AG04450 (cell line): ENCODE results near the gene ACTR2. TPM values are rescaled to one million over a fixed set of nuclear protein-coding genes. Genes with fewer than 3 reads are reported as not detected.

Experiments
- CTCF ChIA-PET: fragments of 300-600, 350-600 bp; formaldehyde crosslinking; extraction: SDS; loops from one replicate; lab custom pipeline; 2022; ENCODE audit warnings: antibody characterized with exemption, inconsistent platforms; lab: Charles Lee
- POLR2A ChIA-PET: fragments of 350-600 bp; formaldehyde crosslinking; extraction: SDS; loops from one replicate; lab custom pipeline; 2021; ENCODE audit warnings: antibody characterized with exemption, inconsistent platforms; lab: Yijun Ruan, JAX
- DNase-seq: peaks from one replicate; pipeline ENCODE4 v3.0.0-alpha.2; 2011; ENCODE audit warnings: low read depth, low spot score
- H3K27ac ChIP-seq: one replicate; pipeline ENCODE4 v1.5.1; 2012; ENCODE audit warnings: low read depth, low read length, control low read depth
- H3K27me3 ChIP-seq: one replicate; pipeline ENCODE4 v1.6.0; 2012; ENCODE audit warnings: low read length; ENCODE audit not compliant: control insufficient read depth, insufficient read depth
- H3K4me3 ChIP-seq: 2 replicates; pipeline ENCODE4 v1.5.1; 2011; ENCODE audit warnings: mild to moderate bottlenecking, low read depth, low read length, control low read depth
- H3K9me3 ChIP-seq: 2 replicates; pipeline ENCODE4 v1.5.1; 2012; ENCODE audit warnings: low read length; ENCODE audit not compliant: control insufficient read depth, insufficient read depth
- polyA plus RNA-seq: library from polyadenylated mRNA; depleted of rRNA; stranded (reverse); fragments of >200 nt; gene quantifications from 2 replicates; pipeline ENCODE4 v1.2.3, GENCODE V29; 2011
- TF ChIP-seq, protein P1 (sequence below): IDR thresholded peaks from 2 replicates; pipeline ENCODE4 v1.5.1; 2011; ENCODE audit warnings: low read depth, low read length, control low read depth, inconsistent platforms

ACTR2 gene
- polyA plus RNA-seq, 1 experiment, result 240 TPM

DNA sequence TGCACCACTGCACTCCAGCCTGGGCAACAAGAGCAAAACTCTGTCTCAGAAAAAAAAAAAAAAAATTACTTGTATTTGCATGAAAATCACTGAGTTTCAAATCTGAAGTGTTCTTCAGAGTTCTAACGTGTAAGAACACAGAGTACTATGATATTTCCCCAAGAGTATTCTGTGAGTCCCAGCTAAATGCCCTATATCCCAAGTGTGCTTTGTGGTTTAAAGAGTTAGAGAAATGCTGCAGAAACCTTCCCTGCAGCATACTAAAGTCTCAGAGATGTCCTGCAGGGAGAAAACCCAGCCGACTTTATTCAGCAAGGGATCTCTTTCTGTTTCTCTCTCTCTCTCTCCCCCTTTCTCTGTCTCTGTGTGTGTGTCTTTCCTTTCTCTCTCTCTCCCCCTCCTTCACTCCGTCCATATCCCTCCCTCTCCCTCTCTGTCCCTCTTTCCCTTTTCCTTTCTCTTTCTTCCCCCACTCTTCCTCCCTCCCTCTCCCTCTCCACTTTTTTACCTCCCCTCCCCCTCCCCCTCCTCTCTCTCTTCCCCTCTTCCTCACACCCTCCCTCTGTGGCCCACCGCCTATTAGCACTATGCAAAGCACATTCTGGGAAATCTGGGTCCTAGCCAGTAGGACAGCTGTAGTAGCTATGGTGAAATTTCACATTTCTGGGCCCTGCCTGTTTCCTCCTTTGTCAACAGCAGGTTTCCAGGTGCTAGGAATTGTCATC, 54.2 kb downstream of the ACTR2 start:
- H3K27ac ChIP-seq, result no peak overlapping the region
- DNase-seq, result no peak
- no peaks in the 10 kb centered on the region for H3K9me3 ChIP-seq
- H3K27me3 ChIP-seq, result no peaks in the 10 kb centered on the region
- CTCF ChIA-PET, result interaction anchor here (0.6 to 1.1 kb wide), 2 partner anchors 272 to 285 kb away, joined by 3 to 4 read pairs; no protein-coding TSS in a partner anchor
- TF ChIP-seq, protein P1, sequence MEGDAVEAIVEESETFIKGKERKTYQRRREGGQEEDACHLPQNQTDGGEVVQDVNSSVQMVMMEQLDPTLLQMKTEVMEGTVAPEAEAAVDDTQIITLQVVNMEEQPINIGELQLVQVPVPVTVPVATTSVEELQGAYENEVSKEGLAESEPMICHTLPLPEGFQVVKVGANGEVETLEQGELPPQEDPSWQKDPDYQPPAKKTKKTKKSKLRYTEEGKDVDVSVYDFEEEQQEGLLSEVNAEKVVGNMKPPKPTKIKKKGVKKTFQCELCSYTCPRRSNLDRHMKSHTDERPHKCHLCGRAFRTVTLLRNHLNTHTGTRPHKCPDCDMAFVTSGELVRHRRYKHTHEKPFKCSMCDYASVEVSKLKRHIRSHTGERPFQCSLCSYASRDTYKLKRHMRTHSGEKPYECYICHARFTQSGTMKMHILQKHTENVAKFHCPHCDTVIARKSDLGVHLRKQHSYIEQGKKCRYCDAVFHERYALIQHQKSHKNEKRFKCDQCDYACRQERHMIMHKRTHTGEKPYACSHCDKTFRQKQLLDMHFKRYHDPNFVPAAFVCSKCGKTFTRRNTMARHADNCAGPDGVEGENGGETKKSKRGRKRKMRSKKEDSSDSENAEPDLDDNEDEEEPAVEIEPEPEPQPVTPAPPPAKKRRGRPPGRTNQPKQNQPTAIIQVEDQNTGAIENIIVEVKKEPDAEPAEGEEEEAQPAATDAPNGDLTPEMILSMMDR, result no peak
- H3K4me3 ChIP-seq, result no peak overlapping the region
- POLR2A ChIA-PET, result interaction anchor here (0.5 kb wide), 1 partner anchor 40 kb away, joined by 8 read pairs; no protein-coding TSS in a partner anchor

DNA sequence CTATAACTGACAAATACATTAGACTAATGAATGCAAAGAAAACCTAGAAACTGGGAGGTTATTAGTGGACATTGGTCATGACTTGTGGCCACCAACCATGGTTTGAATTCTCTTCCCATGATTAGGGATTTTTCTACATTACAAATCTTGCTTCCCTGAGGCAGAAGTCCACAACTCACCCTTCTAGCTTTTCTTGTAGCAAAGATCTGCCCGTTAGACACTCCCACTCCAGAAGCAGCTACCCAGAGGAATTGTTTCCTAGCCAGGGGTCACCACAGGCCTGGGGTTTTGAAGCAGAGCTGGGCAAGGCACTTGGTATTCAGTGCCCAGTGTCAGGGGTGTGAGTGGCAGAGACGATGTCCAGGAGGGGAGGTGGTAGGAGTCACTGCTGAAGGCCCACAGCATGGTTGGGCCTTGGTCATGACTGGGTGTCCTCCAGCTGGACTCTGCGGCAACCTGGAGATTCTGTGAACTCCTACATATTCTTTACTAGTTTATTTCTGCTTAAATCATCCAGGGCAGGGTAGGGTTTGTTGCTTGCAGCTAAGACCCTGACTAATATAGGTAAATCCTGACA, 54.9 kb downstream of the ACTR2 start:
- ChIA-PET POLR2A (interaction anchor here (0.5 kb wide), 1 partner anchor 39 kb away, joined by 8 read pairs; no protein-coding TSS in a partner anchor), CTCF (interaction anchor here (1.1 to 1.5 kb wide), 3 partner anchors 17 to 272 kb away, joined by 3 to 6 read pairs (median 4); no protein-coding TSS in a partner anchor)
- no peak overlapping the region for H3K27ac ChIP-seq
- TF ChIP-seq, protein P1, result no peak
- H3K27me3 ChIP-seq, result no peaks in the 10 kb centered on the region
- no peak for DNase-seq
- H3K4me3 ChIP-seq, result no peak overlapping the region
- H3K9me3 ChIP-seq, result no peaks in the 10 kb centered on the region

DNA sequence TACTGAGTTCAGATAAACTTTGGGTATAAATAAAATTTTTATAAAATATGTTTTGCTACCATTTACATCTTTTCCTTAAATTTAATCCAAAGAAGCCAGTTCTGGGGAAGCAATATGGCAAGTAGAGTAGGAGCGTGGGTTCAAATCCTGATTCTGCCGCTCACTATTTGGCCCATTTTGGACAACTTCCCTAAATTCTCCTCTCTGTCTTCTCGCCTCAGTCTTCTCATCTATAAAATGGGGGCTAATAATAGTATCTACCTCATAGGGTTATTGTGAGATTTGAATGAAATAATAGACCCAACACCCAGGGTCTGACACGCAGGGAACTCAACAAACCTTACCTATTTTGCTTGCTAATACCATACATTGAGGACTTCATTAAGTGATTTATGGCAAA, 59.7 kb downstream of the ACTR2 start:
- POLR2A ChIA-PET, result interaction anchor here (0.5 kb wide), 1 partner anchor 14 kb away, joined by 3 read pairs; no protein-coding TSS in a partner anchor
- CTCF ChIA-PET, result no interaction called here
- Histone ChIP-seq H3K27ac (no peak overlapping the region), H3K9me3 (no peaks in the 10 kb centered on the region; the same call in 1 of the 2 replicates), H3K27me3 (no peaks in the 10 kb centered on the region), H3K4me3 (no peak overlapping the region)
- no peak for DNase-seq
- TF ChIP-seq, protein P1, result no peak

DNA sequence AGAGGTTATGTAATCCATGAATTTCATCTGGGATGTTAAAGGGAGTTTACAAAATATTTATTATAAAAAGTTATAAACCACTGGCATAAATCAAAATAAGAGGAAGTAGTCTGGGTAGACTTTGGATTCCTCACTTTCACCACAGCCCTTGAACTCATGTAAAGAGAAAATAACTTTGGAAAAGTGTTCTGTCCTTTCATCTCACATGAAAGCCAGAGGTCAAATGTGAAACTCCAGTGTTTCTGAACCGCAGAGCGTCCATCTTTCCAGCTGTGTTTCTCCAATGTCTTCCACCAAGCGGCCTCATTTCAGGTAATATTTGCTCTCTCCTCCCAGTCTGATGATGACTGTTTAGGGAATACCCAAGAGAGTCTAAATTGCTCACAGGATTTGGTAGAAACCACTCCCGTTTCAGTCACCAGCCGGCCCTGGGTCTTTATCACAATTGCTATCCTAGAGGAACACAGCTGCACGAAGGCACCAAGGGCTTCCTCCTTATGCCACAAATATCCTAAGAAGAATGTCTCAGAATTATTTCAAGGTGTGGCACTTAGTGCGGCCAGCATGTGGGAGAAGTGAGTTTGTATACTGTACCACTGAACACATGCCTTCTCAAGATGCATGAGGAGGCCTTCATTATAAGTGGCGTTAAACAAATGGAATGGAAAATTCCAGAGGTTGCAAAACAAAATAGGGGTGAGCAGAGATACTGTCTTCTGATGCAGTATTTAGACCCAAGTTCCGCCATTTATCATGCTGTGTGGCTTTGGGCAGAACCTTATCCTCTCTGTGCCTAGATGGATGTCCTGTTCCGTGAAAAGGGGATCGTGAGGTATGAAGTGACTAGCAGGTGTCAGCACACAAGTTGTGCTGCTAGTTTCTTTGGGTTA, 63.8 kb downstream of the ACTR2 start:
- CTCF ChIA-PET, result no interaction called here
- H3K4me3 ChIP-seq, result no peak overlapping the region
- TF ChIP-seq, protein P1, result no peak
- H3K9me3 ChIP-seq, result no peaks in the 10 kb centered on the region; the same call in 1 of the 2 replicates
- no peak for DNase-seq
- H3K27ac ChIP-seq, result no peak overlapping the region
- no peaks in the 10 kb centered on the region for H3K27me3 ChIP-seq
- POLR2A ChIA-PET, result no interaction called here
